Fibroblast of lung (primary cell): ENCODE data around the gene ITCH. TPM values are rescaled to one million over a fixed set of nuclear protein-coding genes. Genes with fewer than 3 reads are reported as not detected.
"Not testable (repeated sequence)": the region's sequence is repeated elsewhere in the genome, so short reads cannot be mapped to it uniquely, and the experiment has no call there.

ENCODE experiments used
- DNase-seq, 2 donors: peaks; one replicate each; pipeline versions ENCODE4 v3.0.0 to v3.0.0-alpha.2; 2010; ENCODE audit warnings: low read depth in 2 of 2
- H2AFZ ChIP-seq: 2 replicates; pipeline ENCODE4 v1.5.1; 2012; ENCODE audit warnings: low read length, control low read depth, inconsistent platforms
- H3K27ac ChIP-seq: 2 replicates; pipeline ENCODE4 v1.5.1; 2011; ENCODE audit warnings: low read length, control low read depth; ENCODE audit not compliant: insufficient read depth
- H3K27me3 ChIP-seq: 2 replicates; pipeline ENCODE4 v1.5.1; 2011; ENCODE audit warnings: mild to moderate bottlenecking, low read length; ENCODE audit not compliant: control insufficient read depth, insufficient read depth
- H3K36me3 ChIP-seq: 2 replicates; pipeline ENCODE4 v1.5.1; 2011; ENCODE audit warnings: low read length; ENCODE audit not compliant: control insufficient read depth, insufficient read depth
- H3K4me1 ChIP-seq: 2 replicates; pipeline ENCODE4 v1.5.1; 2011; ENCODE audit warnings: low read length; ENCODE audit not compliant: control insufficient read depth, insufficient read depth; ENCODE audit errors: extremely low read depth
- H3K4me2 ChIP-seq: 2 replicates; pipeline ENCODE4 v1.5.1; 2011; ENCODE audit warnings: low read length, control low read depth; ENCODE audit not compliant: insufficient read depth; ENCODE audit errors: extremely low read depth
- H3K4me3 ChIP-seq, 4 experiments: fragments of 200-600 bp in 1 of 4; sonication (generic) in 1 of 4; replicated peaks in 1 of 4; 2 replicates each; pipeline ENCODE4 v1.5.1; 2011 to 2016; ENCODE audit warnings: low read length in 4 of 4, low read depth in 3 of 4, mild to moderate bottlenecking in 3 of 4, control low read depth in 2 of 4, inconsistent platforms in 1 of 4, mixed read lengths in 1 of 4; ENCODE audit not compliant: insufficient read depth in 1 of 4; ENCODE audit errors: control extremely low read depth in 1 of 4
- H3K79me2 ChIP-seq: 2 replicates; pipeline ENCODE4 v1.5.1; 2012; ENCODE audit warnings: mild to moderate bottlenecking, low read length, inconsistent platforms; ENCODE audit not compliant: control insufficient read depth, insufficient read depth
- H3K9ac ChIP-seq: 2 replicates; pipeline ENCODE4 v1.5.1; 2011; ENCODE audit warnings: mild to moderate bottlenecking, low read length, control low read depth; ENCODE audit not compliant: insufficient read depth
- H3K9me3 ChIP-seq: 2 replicates; pipeline ENCODE4 v1.5.1; 2012; ENCODE audit warnings: low read depth, low read length; ENCODE audit not compliant: control insufficient read depth, insufficient read depth
- H4K20me1 ChIP-seq: 2 replicates; pipeline ENCODE4 v1.5.1; 2011; ENCODE audit warnings: low read length; ENCODE audit not compliant: control insufficient read depth, insufficient read depth; ENCODE audit errors: extremely low read depth
- EZH2 ChIP-seq: IDR thresholded peaks from 2 replicates; pipeline ENCODE4 v1.5.1; 2012; ENCODE audit warnings: low read length, control low read depth, mild to moderate bottlenecking; ENCODE audit errors: missing control alignments
- polyA plus RNA-seq, 2 donors: library from polyadenylated mRNA; depleted of rRNA in 1 of 2; stranded (reverse) in 1 of 2; unstranded in 1 of 2; fragments of >200 nt; gene quantifications; 2 replicates each; pipeline ENCODE4 v1.2.1, GENCODE V29; 2011 to 2012; ENCODE audit warnings: missing spikeins in 1 of 2
- total RNA-seq: library from RNA; depleted of rRNA; stranded (reverse); fragments of >200 nt; gene quantifications from 2 replicates; pipeline ENCODE4 v1.2.1, GENCODE V29; 2014
- TF ChIP-seq, protein P1 (sequence below), 2 donors: IDR thresholded peaks in 1 of 2; conservative IDR thresholded peaks in 1 of 2; 1 replicate in 1 of 2; 2 replicates in 1 of 2; pipeline ENCODE4 v1.5.1; 2011 to 2012; ENCODE audit warnings: low read length in 2 of 2, control low read depth in 1 of 2, inconsistent platforms in 1 of 2, low read depth in 1 of 2, mild to moderate bottlenecking in 1 of 2

ITCH gene
- total and polyA plus RNA-seq, 2 donors (not counting 1 experiment from before 2014, with no cell fraction given) = 25.0 to 77.6 TPM

DNA sequence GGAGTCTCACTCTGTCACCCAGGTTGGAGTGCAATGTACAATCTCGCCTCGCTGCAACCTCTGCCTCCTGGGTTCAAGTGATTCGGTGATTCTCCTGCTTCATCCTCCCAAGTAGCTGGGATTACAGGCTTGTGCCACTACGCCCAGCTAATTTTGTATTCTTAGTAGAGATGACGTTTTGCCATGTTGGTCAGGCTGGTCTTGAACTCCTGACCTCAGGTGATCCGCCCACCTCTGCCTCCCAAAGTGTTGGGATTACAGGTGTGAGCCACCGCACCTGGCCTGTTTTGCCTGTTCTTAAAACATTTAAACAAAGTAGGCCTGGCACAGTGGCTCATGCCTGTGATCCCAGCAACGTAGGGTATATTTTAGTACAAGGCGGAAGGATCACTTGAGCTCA is 21.9 kb upstream of the ITCH start:
- H3K27ac ChIP-seq, H3K9me3 ChIP-seq, DNase-seq, H2AFZ ChIP-seq, H3K9ac ChIP-seq, H3K36me3 ChIP-seq, H3K4me3 ChIP-seq, H3K4me1 ChIP-seq, H3K79me2 ChIP-seq, H3K4me2 ChIP-seq, H3K27me3 ChIP-seq, H4K20me1 ChIP-seq: not testable (repeated sequence)

DNA sequence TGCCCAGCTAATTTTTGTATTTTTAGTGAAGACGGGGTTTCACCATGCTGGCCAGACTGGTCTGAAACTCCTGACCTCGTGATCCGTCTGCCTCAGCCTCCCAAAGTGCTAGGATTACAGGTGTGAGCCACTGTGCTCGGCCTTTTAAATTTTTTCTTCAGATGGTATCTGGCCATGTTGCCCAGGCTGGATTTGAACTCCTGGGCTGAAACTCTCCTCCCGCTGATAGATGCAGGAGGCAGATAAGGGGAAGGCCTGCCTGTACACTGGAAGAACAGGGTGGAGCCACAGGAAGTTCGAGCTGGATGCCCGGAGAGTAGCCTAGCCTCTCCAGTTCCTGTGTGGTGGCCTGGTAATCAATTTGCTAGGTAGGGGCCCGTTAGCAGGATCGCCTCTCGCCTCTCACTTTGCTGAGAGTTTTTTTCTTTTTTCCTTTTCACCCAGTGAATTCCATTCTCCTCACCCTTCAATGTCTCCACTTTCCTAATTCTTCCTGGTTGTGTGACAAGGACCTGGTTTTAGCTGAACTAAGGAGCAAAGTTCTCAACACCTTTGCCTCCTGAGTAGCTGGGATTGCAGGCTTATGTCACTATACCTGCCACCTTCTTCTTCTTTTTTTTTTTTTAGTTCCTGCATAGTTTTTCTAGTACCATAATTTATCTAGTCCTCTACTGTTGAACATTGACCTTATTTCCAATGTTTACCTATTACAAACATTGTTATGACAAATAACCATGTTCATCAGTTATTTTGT is 19.4 kb upstream of the ITCH start:
- H4K20me1 ChIP-seq = no peaks in the 10 kb centered on the region
- no peak overlapping the region for H3K4me2 ChIP-seq
- H2AFZ ChIP-seq = no peak overlapping the region
- no peak overlapping the region for H3K27ac ChIP-seq
- H3K79me2 ChIP-seq = no peaks in the 10 kb centered on the region
- no peak overlapping the region for H3K4me3 ChIP-seq
- no peak overlapping the region for H3K9ac ChIP-seq
- H3K4me1 ChIP-seq = no peaks in the 10 kb centered on the region
- no peaks in the 10 kb centered on the region for H3K27me3 ChIP-seq
- H3K36me3 ChIP-seq = no peaks in the 10 kb centered on the region
- DNase-seq = no peak
- no peak for TF ChIP-seq EZH2
- TF ChIP-seq, protein P1, sequence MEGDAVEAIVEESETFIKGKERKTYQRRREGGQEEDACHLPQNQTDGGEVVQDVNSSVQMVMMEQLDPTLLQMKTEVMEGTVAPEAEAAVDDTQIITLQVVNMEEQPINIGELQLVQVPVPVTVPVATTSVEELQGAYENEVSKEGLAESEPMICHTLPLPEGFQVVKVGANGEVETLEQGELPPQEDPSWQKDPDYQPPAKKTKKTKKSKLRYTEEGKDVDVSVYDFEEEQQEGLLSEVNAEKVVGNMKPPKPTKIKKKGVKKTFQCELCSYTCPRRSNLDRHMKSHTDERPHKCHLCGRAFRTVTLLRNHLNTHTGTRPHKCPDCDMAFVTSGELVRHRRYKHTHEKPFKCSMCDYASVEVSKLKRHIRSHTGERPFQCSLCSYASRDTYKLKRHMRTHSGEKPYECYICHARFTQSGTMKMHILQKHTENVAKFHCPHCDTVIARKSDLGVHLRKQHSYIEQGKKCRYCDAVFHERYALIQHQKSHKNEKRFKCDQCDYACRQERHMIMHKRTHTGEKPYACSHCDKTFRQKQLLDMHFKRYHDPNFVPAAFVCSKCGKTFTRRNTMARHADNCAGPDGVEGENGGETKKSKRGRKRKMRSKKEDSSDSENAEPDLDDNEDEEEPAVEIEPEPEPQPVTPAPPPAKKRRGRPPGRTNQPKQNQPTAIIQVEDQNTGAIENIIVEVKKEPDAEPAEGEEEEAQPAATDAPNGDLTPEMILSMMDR (conservative IDR thresholded peaks at IDR 0.05 in 1 of 2, IDR thresholded peaks at IDR 0.05 in 1 of 2; ENCODE audit: low read depth in 1 of 2, low read length in 2 of 2) = no peak
- H3K9me3 ChIP-seq = no peaks in the 10 kb centered on the region

DNA sequence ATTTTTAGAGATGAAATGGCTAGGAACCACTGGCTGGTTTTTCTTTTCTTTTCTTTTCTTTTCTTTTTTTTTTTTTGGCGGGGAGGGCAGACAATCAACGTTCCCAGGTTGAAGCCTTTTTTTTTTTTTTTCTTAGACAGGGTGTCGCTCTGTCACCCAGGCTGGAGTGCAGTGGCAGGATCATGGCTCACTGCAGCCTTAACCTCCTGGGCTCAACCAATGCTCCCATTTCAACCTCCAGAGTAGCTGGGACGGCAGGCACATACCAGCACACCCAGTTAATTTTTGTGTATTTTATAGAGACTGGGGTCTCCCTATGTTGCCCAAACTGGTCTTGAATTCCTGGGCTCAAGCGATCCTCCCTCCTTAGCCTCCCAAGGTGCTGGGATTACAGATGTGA is 18.8 kb upstream of the ITCH start:
- no peaks in the 10 kb centered on the region for H3K27me3 ChIP-seq
- TF ChIP-seq, protein P1 (conservative IDR thresholded peaks at IDR 0.05 in 1 of 2, IDR thresholded peaks at IDR 0.05 in 1 of 2; ENCODE audit: low read depth in 1 of 2, low read length in 2 of 2) = no peak
- TF ChIP-seq EZH2 = no peak
- H4K20me1 ChIP-seq = no peaks in the 10 kb centered on the region
- H3K79me2 ChIP-seq = no peaks in the 10 kb centered on the region
- DNase-seq = no peak
- H3K9me3 ChIP-seq = no peaks in the 10 kb centered on the region
- H3K9ac ChIP-seq = no peak overlapping the region
- no peak overlapping the region for H3K27ac ChIP-seq
- H3K4me1 ChIP-seq = no peaks in the 10 kb centered on the region
- H3K36me3 ChIP-seq = no peaks in the 10 kb centered on the region
- no peak overlapping the region for H2AFZ ChIP-seq
- H3K4me2 ChIP-seq = no peak overlapping the region
- H3K4me3 ChIP-seq = no peak overlapping the region
